GM12892 (cell line): ENCODE measurements around the gene WDR90.
"Not testable (repeated sequence)": the region's sequence is repeated elsewhere in the genome, so short reads cannot be mapped to it uniquely, and the experiment has no call there.

ENCODE experiments used
- POLR2A ChIP-seq: IDR thresholded peaks from 2 replicates; pipeline ENCODE4 v1.6.1; 2011; ENCODE audit warnings: low read depth, low read length, control low read depth
- POLR2AphosphoS5 ChIP-seq: IDR thresholded peaks from 2 replicates; pipeline ENCODE4 v1.6.1; 2011; ENCODE audit warnings: low read depth, low read length, control low read depth

DNA sequence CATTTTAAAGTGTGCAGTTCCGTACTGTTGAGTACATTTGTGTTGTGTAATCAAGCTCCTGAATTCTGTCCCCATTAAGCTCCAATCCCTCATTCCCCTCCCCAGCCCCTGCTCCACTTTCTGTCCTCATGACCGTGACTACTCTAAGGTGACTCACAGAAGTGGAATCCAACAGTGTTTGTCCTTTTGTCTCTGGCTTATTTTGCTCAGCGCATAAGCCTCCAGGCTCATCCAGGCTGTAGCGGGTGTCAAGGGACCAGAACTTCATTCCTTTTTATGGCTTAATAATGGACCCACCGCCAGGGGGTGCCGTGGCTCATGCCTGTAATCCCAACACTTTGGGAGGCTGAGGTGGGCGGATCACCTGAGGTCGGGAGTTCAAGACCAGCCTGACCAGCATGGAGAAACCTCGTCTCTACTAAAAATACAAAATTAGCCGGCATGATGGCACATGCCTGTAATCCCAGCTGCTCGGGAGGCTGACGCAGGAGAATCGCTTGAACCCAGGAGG is 63.6 kb downstream of the WDR90 start:
- TF ChIP-seq POLR2A, POLR2AphosphoS5: not testable (repeated sequence)
